BLaER1 treated with 17β-estradiol and CSF1 and Interleukin-3, amounts not matched to agents 10 nM and 100 nM (cell line): ENCODE results near the gene XBP1.
"Not testable (repeated sequence)": the region's sequence is repeated elsewhere in the genome, so short reads cannot be mapped to it uniquely, and the experiment has no call there.

Experiments
- H3K27ac ChIP-seq, 11 experiments: shearing (Covaris generic); formaldehyde crosslinking; 2 replicates each; pipeline ENCODE4 v1.8.1; 2022
- H3K27me3 ChIP-seq, 11 experiments: shearing (Covaris generic); formaldehyde crosslinking; 2 replicates each; pipeline ENCODE4 v1.8.1; 2022
- H3K36me3 ChIP-seq, 11 experiments: shearing (Covaris generic); formaldehyde crosslinking; 2 replicates each; pipeline ENCODE4 v1.8.1; 2022
- H3K4me1 ChIP-seq, 10 experiments: shearing (Covaris generic); formaldehyde crosslinking; 2 replicates each; pipeline ENCODE4 v1.8.1; 2022
- H3K4me2 ChIP-seq, 11 experiments: shearing (Covaris generic); formaldehyde crosslinking; 2 replicates each; pipeline ENCODE4 v1.8.1; 2022
- H3K4me3 ChIP-seq, 10 experiments: shearing (Covaris generic); formaldehyde crosslinking; 2 replicates each; pipeline ENCODE4 v1.8.1; 2022
- H3K9ac ChIP-seq, 11 experiments: shearing (Covaris generic); formaldehyde crosslinking; 2 replicates each; pipeline ENCODE4 v1.8.1; 2022
- H3K9me3 ChIP-seq, 11 experiments: shearing (Covaris generic); formaldehyde crosslinking; replicated peaks in 1 of 11; 2 replicates each; pipeline ENCODE4 v1.8.1; 2022
- H4K20me1 ChIP-seq, 11 experiments: shearing (Covaris generic); formaldehyde crosslinking; 2 replicates each; pipeline ENCODE4 v1.8.1; 2022
- Cebpa-rat ChIP-seq, 11 experiments: shearing (Covaris generic); IDR thresholded peaks; 2 replicates each; pipeline ENCODE4 v1.8.1; 2022

XBP1 gene

GRCh38 chr22:28800308-28801041, at the start of gene XBP1:
TSS of gene XBP1 (minus strand) at chr22:28800569.
- Histone ChIP-seq H3K9me3 (peaks cover 0 to 5% (median 0%) of the 10 kb centered on the region in 11 experiments; a peak in 2 of 22 replicates), H3K27me3 (no peaks in the 10 kb centered on the region; a peak in 1 of 22 replicates), H3K9ac (peak within 1 kb of the TSS; percentile 97 to 100 (median 99)), H3K4me3 (peak within 1 kb of the TSS; percentile 89 to 99 (median 94)), H3K27ac (peak within 1 kb of the TSS; percentile 94 to 100 (median 99)), H3K4me2 (peak within 1 kb of the TSS; percentile 84 to 100 (median 93)), H3K36me3 (peaks cover 38 to 47% (median 42%) of the 10 kb centered on the region in 11 experiments), H4K20me1 (peaks cover 37 to 48% (median 42%) of the 10 kb centered on the region in 11 experiments), H3K4me1 (peaks cover 53 to 72% (median 64%) of the 10 kb centered on the region in 10 experiments)
- TF ChIP-seq Cebpa-rat (IDR thresholded peaks at IDR 0.05) = no peak

GRCh38 chr22:28846994-28847393, 46.6 kb upstream of the XBP1 start:
- Histone ChIP-seq H4K20me1 (no peaks in the 10 kb centered on the region), H3K9ac (no peak overlapping the region), H3K4me1 (no peaks in the 10 kb centered on the region), H3K36me3 (peaks cover 0 to 14% (median 0%) of the 10 kb centered on the region in 11 experiments; a peak in 3 of 22 replicates), H3K4me3 (no peak overlapping the region), H3K27me3 (no peaks in the 10 kb centered on the region), H3K4me2 (no peak overlapping the region), H3K9me3 (peaks cover 28 to 34% (median 30%) of the 10 kb centered on the region in 11 experiments), H3K27ac (no peak overlapping the region)
- no peak for TF ChIP-seq Cebpa-rat (IDR thresholded peaks at IDR 0.05)

GRCh38 chr22:28844277-28844676, 43.9 kb upstream of the XBP1 start:
- not testable (repeated sequence) for H4K20me1 ChIP-seq, H3K27me3 ChIP-seq

GRCh38 chr22:28843633-28844032, 43.3 kb upstream of the XBP1 start:
- no peak for TF ChIP-seq Cebpa-rat (IDR thresholded peaks at IDR 0.05)

More at GRCh38 chr22:28844277-28844676, 43.9 kb upstream of the XBP1 start:
- not testable (repeated sequence) for H3K4me1 ChIP-seq, H3K27ac ChIP-seq, H3K4me2 ChIP-seq, H3K9ac ChIP-seq, H3K4me3 ChIP-seq
- peaks cover 0 to 14% (median 0%) of the 10 kb centered on the region in 11 experiments; a peak in 3 of 22 replicates for H3K36me3 ChIP-seq
- peaks cover 28 to 34% (median 30%) of the 10 kb centered on the region in 11 experiments for H3K9me3 ChIP-seq

GRCh38 chr22:28841111-28841510, 40.7 kb upstream of the XBP1 start:
- H3K4me2 ChIP-seq = no peak overlapping the region
- H3K36me3 ChIP-seq = no peaks in the 10 kb centered on the region
- no peak overlapping the region for H3K27ac ChIP-seq
- no peak overlapping the region for H3K4me3 ChIP-seq
- peaks cover 1 to 4% (median 3%) of the 10 kb centered on the region in 11 experiments for H3K9me3 ChIP-seq
- TF ChIP-seq Cebpa-rat (IDR thresholded peaks at IDR 0.05) = no peak
- H3K4me1 ChIP-seq = peaks cover 0 to 19% (median 12%) of the 10 kb centered on the region in 10 experiments; a peak in 15 of 20 replicates
- no peaks in the 10 kb centered on the region for H3K27me3 ChIP-seq
- no peak overlapping the region for H3K9ac ChIP-seq
- H4K20me1 ChIP-seq = no peaks in the 10 kb centered on the region

More at GRCh38 chr22:28843633-28844032, 43.3 kb upstream of the XBP1 start:
- no peak overlapping the region for H3K9ac ChIP-seq
- H3K4me1 ChIP-seq = peaks cover 0 to 2% (median 0%) of the 10 kb centered on the region in 10 experiments; a peak in 3 of 20 replicates
- no peak overlapping the region for H3K27ac ChIP-seq
- no peaks in the 10 kb centered on the region for H4K20me1 ChIP-seq
- H3K36me3 ChIP-seq = peaks cover 0 to 14% (median 0%) of the 10 kb centered on the region in 11 experiments; a peak in 3 of 22 replicates
- H3K27me3 ChIP-seq = no peaks in the 10 kb centered on the region
- no peak overlapping the region for H3K4me2 ChIP-seq
- H3K9me3 ChIP-seq = peaks cover 26 to 30% (median 28%) of the 10 kb centered on the region in 11 experiments
- no peak overlapping the region for H3K4me3 ChIP-seq

- Histone ChIP-seq H3K4me1 (peaks cover 0 to 19% (median 12%) of the 10 kb centered on the region in 10 experiments; a peak in 15 of 20 replicates), H4K20me1 (no peaks in the 10 kb centered on the region; a peak in 1 of 22 replicates), H3K9me3 (no peaks in the 10 kb centered on the region), H3K9ac (no peak overlapping the region), H3K36me3 (no peaks in the 10 kb centered on the region), H3K4me2 (0 out of 22 replicates have a peak overlapping the region, but pooled peaks of 1 of the 11 experiments have one; percentile 15), H3K27me3 (no peaks in the 10 kb centered on the region), H3K4me3 (no peak overlapping the region), H3K27ac (no peak overlapping the region)
- no peak for TF ChIP-seq Cebpa-rat (IDR thresholded peaks at IDR 0.05)
These were observed 38.6 kb upstream of the XBP1 start for GRCh38 chr22:28838971-28839370.

- Histone ChIP-seq H3K9me3 (no peaks in the 10 kb centered on the region), H3K4me2 (peak overlapping the region in 8 of 11 experiments; percentile 7 to 47 (median 28); a peak in 11 of 22 replicates), H3K27ac (no peak overlapping the region), H3K36me3 (no peaks in the 10 kb centered on the region), H3K9ac (no peak overlapping the region), H3K4me1 (peaks cover 0 to 31% (median 21%) of the 10 kb centered on the region in 10 experiments; a peak in 17 of 20 replicates), H3K27me3 (no peaks in the 10 kb centered on the region), H3K4me3 (no peak overlapping the region), H4K20me1 (no peaks in the 10 kb centered on the region; a peak in 1 of 22 replicates)
- no peak for TF ChIP-seq Cebpa-rat (IDR thresholded peaks at IDR 0.05)
These were observed 37.3 kb upstream of the XBP1 start for GRCh38 chr22:28837640-28838039.

GRCh38 chr22:28835630-28836189, 35.3 kb upstream of the XBP1 start:
- Histone ChIP-seq H3K27ac (no peak overlapping the region), H3K4me3 (no peak overlapping the region), H3K4me2 (no peak overlapping the region), H3K4me1 (peaks cover 0 to 31% (median 22%) of the 10 kb centered on the region in 10 experiments; a peak in 17 of 20 replicates), H3K36me3 (0 out of 22 replicates have a peak, but pooled peaks cover 0 to 5% (median 0%) of the 10 kb centered on the region in 11 experiments), H4K20me1 (no peaks in the 10 kb centered on the region; a peak in 1 of 22 replicates), H3K9ac (no peak overlapping the region), H3K9me3 (no peaks in the 10 kb centered on the region), H3K27me3 (no peaks in the 10 kb centered on the region)
- TF ChIP-seq Cebpa-rat (IDR thresholded peaks at IDR 0.05) = no peak
